PFSK-1 (cell line): ENCODE results near the gene PGLYRP2.

Experiments
- FOXP2 ChIP-seq: optimal IDR thresholded peaks from 2 replicates; pipeline ENCODE3; 2011; ENCODE audit warnings: borderline replicate concordance, control low read depth, inconsistent platforms; ENCODE audit not compliant: insufficient read depth; ENCODE audit errors: extremely low read length, extremely low read depth
- POLR2AphosphoS5 ChIP-seq: IDR thresholded peaks from 2 replicates; pipeline ENCODE4 v1.6.1; 2012; ENCODE audit warnings: low read depth, mild to moderate bottlenecking, control low read depth, low read length, moderate library complexity
- REST ChIP-seq, 2 experiments: IDR thresholded peaks; 2 replicates each; pipeline versions ENCODE4 v1.6.1 to v1.8.0; 2011 to 2012; ENCODE audit warnings: low read depth in 2 of 2, low read length in 2 of 2, control low read depth in 1 of 2, inconsistent platforms in 1 of 2, mild to moderate bottlenecking in 1 of 2, moderate library complexity in 1 of 2; ENCODE audit not compliant: insufficient read depth in 1 of 2
- SIN3A ChIP-seq: IDR thresholded peaks from 2 replicates; pipeline ENCODE4 v1.6.1; 2012; ENCODE audit warnings: mild to moderate bottlenecking, low read length, moderate library complexity, borderline replicate concordance; ENCODE audit not compliant: insufficient read depth
- TAF1 ChIP-seq: IDR thresholded peaks from 2 replicates; pipeline ENCODE4 v1.6.1; 2012; ENCODE audit warnings: low read length, control low read depth, borderline replicate concordance; ENCODE audit not compliant: insufficient read depth

- peak; percentile 67 for TF ChIP-seq POLR2AphosphoS5
- peak; percentile 95; the same call in 1 of the 2 replicates for TF ChIP-seq SIN3A
- peak; percentile 74; the same call in 1 of the 2 replicates for TF ChIP-seq TAF1
- TF ChIP-seq REST (IDR thresholded peaks at IDR 0.05; ENCODE audit: insufficient read depth in 1 of 2, low read depth in 2 of 2, low read length in 2 of 2), result 0 out of 4 replicates have a peak, but pooled peaks have one; percentile 8 to 53
- TF ChIP-seq FOXP2, result peak; percentile 99
These were observed 46.4 kb downstream of the PGLYRP2 start for GRCh38 chr19:15432629-15433518.
